ENCODE results near the gene VTI1A. TPM values are rescaled to one million over a fixed set of nuclear protein-coding genes. Genes with fewer than 3 reads are reported as not detected.

VTI1A gene
- total and polyA plus RNA-seq, 2 experiments from 2014 or later = 26.8 to 31.0 TPM

- H4K20me1 ChIP-seq (replicated peaks; ENCODE audit: insufficient read depth) = no peaks in the 10 kb centered on the region
- ATAC-seq (no peak), DNase-seq (ENCODE audit: low spot score) (no peak)
- H3K9me3 Mint-ChIP-seq = no peaks in the 10 kb centered on the region
- H3K27ac ChIP-seq (ENCODE audit: low read depth) = no peak overlapping the region
- no peak overlapping the region for H2AFZ ChIP-seq
- no peak overlapping the region for H3K4me3 ChIP-seq
- H3K4me1 Mint-ChIP-seq = peaks cover 37% of the 10 kb centered on the region
- no peak overlapping the region for H3K4me2 ChIP-seq
- no peaks in the 10 kb centered on the region for H3F3A ChIP-seq (replicated peaks; ENCODE audit: low read depth)
- H3K36me3 Mint-ChIP-seq (ENCODE audit: low read depth) = no peaks in the 10 kb centered on the region
- no peaks in the 10 kb centered on the region for H3K79me2 ChIP-seq (replicated peaks; ENCODE audit: insufficient read depth)
- no peaks in the 10 kb centered on the region for H3K27me3 ChIP-seq (ENCODE audit: insufficient read depth)
- no peak for TF ChIP-seq CREB1 (CRISPR knock-in tag; IDR thresholded peaks at IDR 0.05; ENCODE audit: low read depth)
- no peak for TF ChIP-seq REST (IDR thresholded peaks at IDR 0.05; ENCODE audit: unreplicated experiment)
- no peak for TF ChIP-seq POLR2AphosphoS5 (IDR thresholded peaks at IDR 0.05; ENCODE audit: low read depth)
- TF ChIP-seq NANOG (IDR thresholded peaks at IDR 0.05; ENCODE audit: borderline replicate concordance) = no peak
- TF ChIP-seq STAT1 (IDR thresholded peaks at IDR 0.05; ENCODE audit: unreplicated experiment) = no peak
- TF ChIP-seq ZNF114 (CRISPR knock-in tag; IDR thresholded peaks at IDR 0.05) = no peak
- no peak for TF ChIP-seq EZH2phosphoT487 (IDR thresholded peaks at IDR 0.05; ENCODE audit: unreplicated experiment)
- no peak for TF ChIP-seq ZNF331 (CRISPR knock-in tag; IDR thresholded peaks at IDR 0.05; ENCODE audit: low read depth)
- TF ChIP-seq ZNF462 (CRISPR knock-in tag; IDR thresholded peaks at IDR 0.05) = no peak
- no peak for TF ChIP-seq EZH2 (IDR thresholded peaks at IDR 0.05; ENCODE audit: low read depth, unreplicated experiment)
- peaks cover 7% of the 10 kb centered on the region; the same call in 1 of the 2 replicates for H3K4me1 ChIP-seq (ENCODE audit: insufficient read depth)
- H3K4me3 Mint-ChIP-seq = no peak overlapping the region
- no peaks in the 10 kb centered on the region for H3K9me2 ChIP-seq (ENCODE audit: insufficient read depth)
- no peaks in the 10 kb centered on the region for H3K27me3 Mint-ChIP-seq (ENCODE audit: insufficient read depth, low read depth, poor library complexity)
- H3K36me3 ChIP-seq (ENCODE audit: insufficient read depth) = no peaks in the 10 kb centered on the region
- no peak overlapping the region for H3K27ac Mint-ChIP-seq
Measured at GRCh38 chr10:112524641-112525040, 77.6 kb downstream of the VTI1A start.
